ENCODE results near the gene PLOD1. TPM values are rescaled to one million over a fixed set of nuclear protein-coding genes. Genes with fewer than 3 reads are reported as not detected.
"Not testable (repeated sequence)": the region's sequence is repeated elsewhere in the genome, so short reads cannot be mapped to it uniquely, and the experiment has no call there.

PLOD1 gene
- polyA plus RNA-seq, 1 donor from 2014 or later, result 2.1 TPM

- no peak overlapping the region for H2AFZ ChIP-seq (ENCODE audit: low read depth, low read length)
- no peak overlapping the region for H3K4me2 ChIP-seq (ENCODE audit: low read length)
- H3K9ac ChIP-seq (ENCODE audit: low read length), result no peak overlapping the region
- no peaks in the 10 kb centered on the region for H4K20me1 ChIP-seq (ENCODE audit: insufficient read depth)
- no peaks in the 10 kb centered on the region for H3F3A ChIP-seq (ENCODE audit: insufficient read depth, low read length, poor library complexity, severe bottlenecking)
- H3K27ac ChIP-seq (ENCODE audit: low read length), result no peak overlapping the region
- H3K9me3 ChIP-seq (ENCODE audit: low read length), result no peaks in the 10 kb centered on the region
- H3K4me3 ChIP-seq (ENCODE audit: low read length), result no peak overlapping the region
- H3K79me2 ChIP-seq (replicated peaks; ENCODE audit: insufficient read depth, low read length), result no peaks in the 10 kb centered on the region
- no peaks in the 10 kb centered on the region for H3K36me3 ChIP-seq (ENCODE audit: insufficient read depth, low read length)
- no peaks in the 10 kb centered on the region for H3K9me2 ChIP-seq (ENCODE audit: insufficient read depth, low read length)
- H3K27me3 ChIP-seq (ENCODE audit: insufficient read depth, low read depth, low read length), result no peaks in the 10 kb centered on the region
- TF ChIP-seq POLR2AphosphoS5 (IDR thresholded peaks at IDR 0.05) (no peak), TAF1 (IDR thresholded peaks at IDR 0.05; ENCODE audit: low read depth) (no peak)
Observed at GRCh38 chr1:11938722-11939526, 4.4 kb downstream of the PLOD1 start.

DNA sequence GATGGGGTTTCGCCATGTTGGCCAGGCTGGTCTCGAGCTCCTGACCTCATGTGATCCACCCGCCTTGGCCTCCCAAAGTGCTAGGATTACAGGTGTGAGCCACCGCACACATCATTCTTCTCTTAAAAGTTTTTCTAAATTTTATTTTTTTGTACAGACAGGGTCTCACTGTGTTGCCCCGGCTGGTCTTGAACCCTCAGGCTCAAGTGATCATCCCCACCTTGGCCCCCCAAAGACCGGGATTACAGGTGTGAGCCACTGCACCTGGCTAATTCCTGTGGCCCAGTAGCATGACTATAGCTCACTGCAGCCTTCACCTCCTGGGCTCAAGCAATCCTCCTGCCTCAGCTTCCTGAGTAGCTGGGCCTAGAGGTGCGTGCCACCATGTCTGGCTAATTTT, 5.3 kb downstream of the PLOD1 start:
- H3K79me2 ChIP-seq (replicated peaks; ENCODE audit: insufficient read depth, low read length); H3K4me3 ChIP-seq (ENCODE audit: low read length); H3K27me3 ChIP-seq (ENCODE audit: insufficient read depth, low read depth, low read length); H3K9me3 ChIP-seq (ENCODE audit: low read length); H4K20me1 ChIP-seq (ENCODE audit: insufficient read depth); H3K9me2 ChIP-seq (ENCODE audit: insufficient read depth, low read length); H3K9ac ChIP-seq (ENCODE audit: low read length); H3K27ac ChIP-seq (ENCODE audit: low read length); H2AFZ ChIP-seq (ENCODE audit: low read depth, low read length); H3K4me2 ChIP-seq (ENCODE audit: low read length); H3K36me3 ChIP-seq (ENCODE audit: insufficient read depth, low read length); H3F3A ChIP-seq (ENCODE audit: insufficient read depth, low read length, poor library complexity, severe bottlenecking): not testable (repeated sequence)

GRCh38 chr1:11940260-11940921, 5.9 kb downstream of the PLOD1 start:
- H3F3A ChIP-seq (ENCODE audit: insufficient read depth, low read length, poor library complexity, severe bottlenecking), result no peaks in the 10 kb centered on the region
- no peak overlapping the region for H2AFZ ChIP-seq (ENCODE audit: low read depth, low read length)
- no peaks in the 10 kb centered on the region for H3K9me3 ChIP-seq (ENCODE audit: low read length)
- H4K20me1 ChIP-seq (ENCODE audit: insufficient read depth), result no peaks in the 10 kb centered on the region
- TF ChIP-seq POLR2AphosphoS5 (IDR thresholded peaks at IDR 0.05), result no peak
- TF ChIP-seq, protein P1, sequence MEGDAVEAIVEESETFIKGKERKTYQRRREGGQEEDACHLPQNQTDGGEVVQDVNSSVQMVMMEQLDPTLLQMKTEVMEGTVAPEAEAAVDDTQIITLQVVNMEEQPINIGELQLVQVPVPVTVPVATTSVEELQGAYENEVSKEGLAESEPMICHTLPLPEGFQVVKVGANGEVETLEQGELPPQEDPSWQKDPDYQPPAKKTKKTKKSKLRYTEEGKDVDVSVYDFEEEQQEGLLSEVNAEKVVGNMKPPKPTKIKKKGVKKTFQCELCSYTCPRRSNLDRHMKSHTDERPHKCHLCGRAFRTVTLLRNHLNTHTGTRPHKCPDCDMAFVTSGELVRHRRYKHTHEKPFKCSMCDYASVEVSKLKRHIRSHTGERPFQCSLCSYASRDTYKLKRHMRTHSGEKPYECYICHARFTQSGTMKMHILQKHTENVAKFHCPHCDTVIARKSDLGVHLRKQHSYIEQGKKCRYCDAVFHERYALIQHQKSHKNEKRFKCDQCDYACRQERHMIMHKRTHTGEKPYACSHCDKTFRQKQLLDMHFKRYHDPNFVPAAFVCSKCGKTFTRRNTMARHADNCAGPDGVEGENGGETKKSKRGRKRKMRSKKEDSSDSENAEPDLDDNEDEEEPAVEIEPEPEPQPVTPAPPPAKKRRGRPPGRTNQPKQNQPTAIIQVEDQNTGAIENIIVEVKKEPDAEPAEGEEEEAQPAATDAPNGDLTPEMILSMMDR (IDR thresholded peaks at IDR 0.05; ENCODE audit: poor library complexity, severe bottlenecking), result no peak
- no peak for TF ChIP-seq RAD21 (conservative IDR thresholded peaks at IDR 0.05)
- TF ChIP-seq, protein P2, sequence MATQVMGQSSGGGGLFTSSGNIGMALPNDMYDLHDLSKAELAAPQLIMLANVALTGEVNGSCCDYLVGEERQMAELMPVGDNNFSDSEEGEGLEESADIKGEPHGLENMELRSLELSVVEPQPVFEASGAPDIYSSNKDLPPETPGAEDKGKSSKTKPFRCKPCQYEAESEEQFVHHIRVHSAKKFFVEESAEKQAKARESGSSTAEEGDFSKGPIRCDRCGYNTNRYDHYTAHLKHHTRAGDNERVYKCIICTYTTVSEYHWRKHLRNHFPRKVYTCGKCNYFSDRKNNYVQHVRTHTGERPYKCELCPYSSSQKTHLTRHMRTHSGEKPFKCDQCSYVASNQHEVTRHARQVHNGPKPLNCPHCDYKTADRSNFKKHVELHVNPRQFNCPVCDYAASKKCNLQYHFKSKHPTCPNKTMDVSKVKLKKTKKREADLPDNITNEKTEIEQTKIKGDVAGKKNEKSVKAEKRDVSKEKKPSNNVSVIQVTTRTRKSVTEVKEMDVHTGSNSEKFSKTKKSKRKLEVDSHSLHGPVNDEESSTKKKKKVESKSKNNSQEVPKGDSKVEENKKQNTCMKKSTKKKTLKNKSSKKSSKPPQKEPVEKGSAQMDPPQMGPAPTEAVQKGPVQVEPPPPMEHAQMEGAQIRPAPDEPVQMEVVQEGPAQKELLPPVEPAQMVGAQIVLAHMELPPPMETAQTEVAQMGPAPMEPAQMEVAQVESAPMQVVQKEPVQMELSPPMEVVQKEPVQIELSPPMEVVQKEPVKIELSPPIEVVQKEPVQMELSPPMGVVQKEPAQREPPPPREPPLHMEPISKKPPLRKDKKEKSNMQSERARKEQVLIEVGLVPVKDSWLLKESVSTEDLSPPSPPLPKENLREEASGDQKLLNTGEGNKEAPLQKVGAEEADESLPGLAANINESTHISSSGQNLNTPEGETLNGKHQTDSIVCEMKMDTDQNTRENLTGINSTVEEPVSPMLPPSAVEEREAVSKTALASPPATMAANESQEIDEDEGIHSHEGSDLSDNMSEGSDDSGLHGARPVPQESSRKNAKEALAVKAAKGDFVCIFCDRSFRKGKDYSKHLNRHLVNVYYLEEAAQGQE (IDR thresholded peaks at IDR 0.05; ENCODE audit: borderline replicate concordance), result no peak
- no peak for TF ChIP-seq EP300 (conservative IDR thresholded peaks at IDR 0.05; ENCODE audit: poor library complexity, severe bottlenecking)
- no peak for TF ChIP-seq SMC3 (conservative IDR thresholded peaks at IDR 0.05; ENCODE audit: poor library complexity)
- H3K9me2 ChIP-seq (ENCODE audit: insufficient read depth, low read length), result no peaks in the 10 kb centered on the region
- H3K27me3 ChIP-seq (ENCODE audit: insufficient read depth, low read depth, low read length), result no peaks in the 10 kb centered on the region
- no peak overlapping the region for H3K27ac ChIP-seq (ENCODE audit: low read length)
- H3K4me3 ChIP-seq (ENCODE audit: low read length), result no peak overlapping the region
- H3K9ac ChIP-seq (ENCODE audit: low read length), result no peak overlapping the region
- H3K36me3 ChIP-seq (ENCODE audit: insufficient read depth, low read length), result no peaks in the 10 kb centered on the region
- H3K4me2 ChIP-seq (ENCODE audit: low read length), result no peak overlapping the region
- no peaks in the 10 kb centered on the region for H3K79me2 ChIP-seq (replicated peaks; ENCODE audit: insufficient read depth, low read length)
